Activated CD4-positive, CD25-positive, alpha-beta regulatory T cell treated with anti-CD3 and anti-CD28 coated beads, Interleukin-2, amount 50 U/mL, for 72 hours (primary cell): ENCODE data around the gene CRYL1.

Experiments used
- DNase-seq: peaks from one replicate; pipeline ENCODE4 v3.0.0; 2021

CRYL1 gene

GRCh38 chr13:20362484-20363041, 163.1 kb downstream of the CRYL1 start:
- DNase-seq, result no peak

GRCh38 chr13:20360835-20361412, 164.7 kb downstream of the CRYL1 start:
- DNase-seq, result no peak

- no peak for DNase-seq
Measured at GRCh38 chr13:20360041-20360491, 165.6 kb downstream of the CRYL1 start.

GRCh38 chr13:20359335-20359734, 166.3 kb downstream of the CRYL1 start:
- no peak for DNase-seq

- no peak for DNase-seq
Measured at GRCh38 chr13:20358022-20358421, 167.6 kb downstream of the CRYL1 start.

- no peak for DNase-seq
Measured at GRCh38 chr13:20356444-20356843, 169.2 kb downstream of the CRYL1 start.

- no peak for DNase-seq
Measured at GRCh38 chr13:20354722-20355121, 170.9 kb downstream of the CRYL1 start.

GRCh38 chr13:20353973-20354372, 171.7 kb downstream of the CRYL1 start:
- DNase-seq, result no peak
